Ishikawa (cell line): ENCODE data around the gene METTL24.

Experiments used
- CEBPB ChIP-seq: IDR thresholded peaks from 2 replicates; pipeline ENCODE4 v1.6.1; 2012
- CREB1 ChIP-seq: IDR thresholded peaks from 2 replicates; pipeline ENCODE4 v1.6.1; 2012; ENCODE audit warnings: low read depth
- EGR1 ChIP-seq: IDR thresholded peaks from 2 replicates; pipeline ENCODE4 v1.6.1; 2012
- EP300 ChIP-seq: IDR thresholded peaks from 2 replicates; pipeline ENCODE4 v1.6.1; 2012; ENCODE audit warnings: borderline replicate concordance
- FOXM1 ChIP-seq: IDR thresholded peaks from 2 replicates; pipeline ENCODE4 v1.6.1; 2012; ENCODE audit warnings: low read depth, borderline replicate concordance
- NFIC ChIP-seq: IDR thresholded peaks from 2 replicates; pipeline ENCODE4 v1.6.1; 2012
- RAD21 ChIP-seq: IDR thresholded peaks from 2 replicates; pipeline ENCODE4 v1.6.1; 2012; ENCODE audit warnings: low read depth
- REST ChIP-seq: IDR thresholded peaks from 2 replicates; pipeline ENCODE4 v1.6.1; 2012; ENCODE audit warnings: low read depth, mild to moderate bottlenecking
- TAF1 ChIP-seq: IDR thresholded peaks from 2 replicates; pipeline ENCODE4 v1.6.1; 2012; ENCODE audit warnings: low read depth, mild to moderate bottlenecking
- TCF12 ChIP-seq: IDR thresholded peaks from 2 replicates; pipeline ENCODE4 v1.6.1; 2012; ENCODE audit warnings: low read depth
- TEAD4 ChIP-seq: IDR thresholded peaks from 2 replicates; pipeline ENCODE4 v1.6.1; 2012
- USF1 ChIP-seq: IDR thresholded peaks from 2 replicates; pipeline ENCODE4 v1.6.1; 2012
- YY1 ChIP-seq: IDR thresholded peaks from 2 replicates; pipeline ENCODE4 v1.6.1; 2012; ENCODE audit warnings: low read depth
- ZBTB7A ChIP-seq: IDR thresholded peaks from 2 replicates; pipeline ENCODE4 v1.6.1; 2012; ENCODE audit warnings: low read depth
- TF ChIP-seq, protein P1 (sequence below): IDR thresholded peaks from 2 replicates; pipeline ENCODE4 v1.6.1; 2012

The METTL24 gene

DNA sequence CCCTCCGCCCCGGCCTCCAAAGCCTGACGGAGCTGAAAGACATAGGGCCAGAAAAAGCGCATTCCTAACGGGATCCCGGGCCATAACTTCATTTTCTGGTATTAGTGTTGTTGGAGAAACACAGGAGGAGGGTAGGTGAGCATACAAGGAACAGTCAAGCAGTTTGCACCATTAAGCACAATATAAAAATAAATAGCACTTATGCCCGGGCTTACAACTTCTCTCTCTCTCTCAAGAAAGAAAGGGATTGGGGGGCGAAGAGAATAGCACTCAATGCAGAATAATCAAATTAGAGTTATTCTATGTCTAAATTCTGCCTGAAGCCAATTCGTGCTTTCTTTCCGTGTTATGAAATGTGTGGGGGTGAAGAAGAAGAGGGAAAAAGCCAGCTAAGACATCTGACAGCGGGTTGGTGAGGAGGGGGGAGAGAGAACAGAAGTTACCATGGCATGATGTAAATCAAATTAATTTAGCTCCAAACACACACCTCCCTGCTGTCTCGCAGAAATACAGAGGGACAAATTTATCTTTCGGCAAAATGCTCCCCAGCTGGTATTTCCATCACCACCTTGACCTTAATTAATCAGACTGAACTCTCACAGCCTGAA is 508 bp upstream of the METTL24 start:
- TF ChIP-seq NFIC (no peak), CEBPB (no peak), CREB1 (no peak), TEAD4 (no peak), TAF1 (no peak), USF1 (no peak), REST (no peak), FOXM1 (no peak), EGR1 (no peak), TCF12 (no peak), EP300 (no peak), RAD21 (no peak), ZBTB7A (no peak), YY1 (no peak)
- TF ChIP-seq, protein P1, sequence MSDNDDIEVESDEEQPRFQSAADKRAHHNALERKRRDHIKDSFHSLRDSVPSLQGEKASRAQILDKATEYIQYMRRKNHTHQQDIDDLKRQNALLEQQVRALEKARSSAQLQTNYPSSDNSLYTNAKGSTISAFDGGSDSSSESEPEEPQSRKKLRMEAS: no peak

DNA sequence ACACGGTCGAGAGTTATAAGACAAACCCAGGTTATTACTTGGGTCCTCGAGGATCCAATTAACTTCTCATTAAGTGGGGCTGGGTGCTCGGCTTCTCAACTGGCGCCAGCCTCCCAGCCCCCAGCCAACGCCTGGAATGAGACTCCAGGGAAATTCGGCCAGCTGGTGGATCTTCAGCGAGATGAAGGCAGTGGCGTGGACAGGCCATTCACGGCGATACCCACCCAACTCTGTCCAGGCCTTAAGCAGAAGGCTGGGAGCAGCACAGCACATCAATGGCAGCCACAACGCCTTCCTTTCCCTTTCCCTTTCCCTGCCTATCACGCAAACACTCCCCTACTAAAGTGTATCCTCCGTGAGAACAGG is 868 bp downstream of the METTL24 start:
- TF ChIP-seq TAF1 (no peak), USF1 (no peak), REST (no peak), ZBTB7A (no peak), FOXM1 (no peak), TCF12 (no peak), RAD21 (no peak), NFIC (no peak), CREB1 (no peak), YY1 (no peak), CEBPB (no peak), EGR1 (no peak)
- TF ChIP-seq, protein P1: no peak

DNA sequence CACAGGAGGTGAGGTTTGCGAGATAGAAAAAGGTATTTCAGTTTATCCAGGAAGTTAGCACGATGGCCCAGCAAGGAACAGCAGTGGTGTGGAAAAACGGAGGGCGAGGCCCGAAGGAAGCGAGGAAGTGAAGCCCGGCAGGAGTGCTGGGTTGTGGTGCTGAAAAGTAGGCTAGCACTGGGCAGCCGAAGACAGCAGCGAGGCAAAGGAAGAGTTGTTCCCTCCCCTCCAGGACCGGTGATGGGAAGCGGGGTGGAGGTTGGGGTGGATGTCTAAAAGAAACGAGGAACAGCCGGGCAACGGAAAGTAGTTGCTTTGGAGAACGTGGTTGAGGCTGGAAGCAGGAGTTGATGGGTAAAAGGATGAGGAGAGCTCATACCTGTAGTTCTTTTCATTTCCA is 1.4 kb downstream of the METTL24 start:
- TF ChIP-seq FOXM1 (no peak), TAF1 (no peak), TCF12 (no peak), RAD21 (no peak), EP300 (no peak), ZBTB7A (no peak), YY1 (no peak), USF1 (no peak), REST (no peak), EGR1 (no peak), CREB1 (no peak)
- TF ChIP-seq, protein P1: no peak

- TF ChIP-seq REST: no peak
- no peak for TF ChIP-seq TAF1
- TF ChIP-seq YY1: no peak
- TF ChIP-seq USF1: no peak
- TF ChIP-seq CREB1: no peak
- TF ChIP-seq CEBPB: no peak
- TF ChIP-seq EP300: no peak
- no peak for TF ChIP-seq TCF12
These were observed 2.4 kb downstream of the METTL24 start for GRCh38 chr6:110355727-110356126.
